ENCODE data around the gene EFL1.
A peak's percentile ranks its signal among the peaks of the same experiment; 100 is the strongest.

Gene EFL1

GRCh38 chr15:82146576-82146975, 116.0 kb downstream of the EFL1 start:
- DNase-seq = no peak

- DNase-seq = peak; percentile 73
Observed at GRCh38 chr15:82143390-82144385, 118.8 kb downstream of the EFL1 start.

GRCh38 chr15:82140886-82141285, 121.6 kb downstream of the EFL1 start:
- DNase-seq = no peak

GRCh38 chr15:82139823-82140268, 122.7 kb downstream of the EFL1 start:
- DNase-seq = peak; percentile 80

GRCh38 chr15:82138306-82138705, 124.2 kb downstream of the EFL1 start:
- DNase-seq = no peak

- DNase-seq = no peak
Observed at GRCh38 chr15:82137261-82137660, 125.3 kb downstream of the EFL1 start.

DNA sequence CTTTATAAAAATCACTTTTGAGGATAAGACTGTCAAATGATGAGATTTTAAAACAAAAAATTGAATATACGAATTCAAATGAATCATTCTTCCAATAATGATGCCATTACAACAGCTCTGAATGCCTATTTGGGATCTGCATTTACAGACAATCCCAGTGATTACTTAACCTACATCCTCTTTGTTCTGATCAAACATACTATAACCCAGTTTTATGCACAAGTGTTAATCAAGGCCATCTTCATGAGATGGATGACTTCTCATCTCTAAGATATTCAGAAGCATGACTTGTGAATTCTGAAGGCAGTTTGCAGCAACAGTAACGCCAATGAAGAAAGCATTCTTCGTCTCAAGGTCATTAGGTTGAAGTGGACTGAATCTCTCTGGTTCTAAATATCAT, 126.4 kb downstream of the EFL1 start:
- no peak for DNase-seq

DNA sequence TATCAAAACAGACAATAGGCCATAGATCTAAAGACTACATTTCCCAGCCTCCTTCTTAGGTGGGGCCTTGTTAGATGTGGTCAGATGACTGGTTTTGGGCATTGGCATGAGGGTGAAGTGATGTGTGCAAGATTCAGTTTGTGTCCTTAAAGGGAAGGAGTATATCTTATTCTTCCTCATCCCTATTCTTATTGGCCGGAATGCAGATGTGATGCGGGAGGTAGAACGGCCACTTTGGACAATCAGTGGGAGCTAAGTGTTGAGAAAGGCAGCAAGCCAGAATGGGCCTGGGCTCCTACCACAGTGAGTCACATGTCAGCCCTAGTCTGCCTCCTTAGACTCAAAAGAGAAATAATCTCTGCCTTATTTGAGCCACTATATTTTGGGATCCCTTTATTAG, 126.9 kb downstream of the EFL1 start:
- DNase-seq = no peak

- DNase-seq = no peak
Observed at GRCh38 chr15:82134461-82134860, 128.1 kb downstream of the EFL1 start.

DNA sequence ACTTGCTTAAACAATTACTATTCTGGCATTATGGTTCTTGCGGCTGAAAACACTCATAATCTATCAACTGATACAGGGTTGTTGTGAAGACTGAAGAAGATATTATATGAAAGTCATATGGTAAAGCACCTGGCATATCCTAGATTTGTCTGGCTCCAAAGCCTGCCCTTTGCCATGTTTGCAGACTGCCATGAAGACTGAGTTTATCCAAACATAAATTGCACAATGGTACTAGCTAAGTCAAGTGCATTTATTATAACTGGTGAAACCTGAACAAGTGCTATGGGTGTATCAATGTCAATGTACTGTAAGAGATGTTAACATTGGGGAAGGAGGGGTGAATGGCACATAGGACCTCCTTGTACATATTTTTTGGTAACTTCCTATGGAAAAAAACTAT, 129.3 kb downstream of the EFL1 start:
- no peak for DNase-seq

DNA sequence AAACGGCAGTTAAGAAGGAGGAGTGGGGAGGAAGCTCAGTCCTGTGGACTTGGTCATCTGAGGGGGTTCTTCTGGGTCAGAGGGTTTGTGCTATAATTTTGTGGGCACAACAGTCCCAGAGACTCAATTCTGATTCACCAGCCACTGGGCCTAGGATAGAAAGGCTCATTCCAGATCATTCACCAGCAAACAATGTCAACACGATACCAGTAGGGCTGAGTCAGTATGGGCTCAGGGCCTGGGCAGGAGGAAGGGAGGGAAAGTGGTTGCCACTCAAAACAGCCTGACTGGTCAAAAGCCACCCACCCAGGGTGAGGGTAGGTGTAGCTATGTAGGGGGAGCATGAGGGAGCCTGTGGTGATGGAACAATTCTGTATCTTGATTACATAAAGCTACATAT, 129.8 kb downstream of the EFL1 start:
- DNase-seq = no peak

- no peak for DNase-seq
Observed at GRCh38 chr15:82132096-82132495, 130.4 kb downstream of the EFL1 start.

DNA sequence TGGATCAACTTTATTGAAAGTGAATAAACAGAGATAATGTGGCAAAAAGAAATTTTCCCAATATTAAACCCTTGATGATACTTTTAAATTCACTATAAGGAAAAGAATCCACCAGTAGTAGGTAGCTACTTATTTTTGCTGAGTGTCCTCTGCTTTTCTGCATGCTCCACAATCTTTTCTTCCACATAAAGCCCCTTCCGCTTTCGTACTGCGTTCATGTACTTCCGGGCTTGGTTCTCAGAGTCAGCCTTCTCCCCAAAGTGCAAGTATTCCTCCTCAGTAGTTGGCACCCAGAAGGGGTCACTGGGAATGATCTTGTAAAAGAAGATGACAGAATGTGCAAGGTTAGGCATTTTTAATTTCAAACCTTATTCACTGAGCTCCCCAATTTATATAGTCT, 132.3 kb downstream of the EFL1 start:
- no peak for DNase-seq

DNA sequence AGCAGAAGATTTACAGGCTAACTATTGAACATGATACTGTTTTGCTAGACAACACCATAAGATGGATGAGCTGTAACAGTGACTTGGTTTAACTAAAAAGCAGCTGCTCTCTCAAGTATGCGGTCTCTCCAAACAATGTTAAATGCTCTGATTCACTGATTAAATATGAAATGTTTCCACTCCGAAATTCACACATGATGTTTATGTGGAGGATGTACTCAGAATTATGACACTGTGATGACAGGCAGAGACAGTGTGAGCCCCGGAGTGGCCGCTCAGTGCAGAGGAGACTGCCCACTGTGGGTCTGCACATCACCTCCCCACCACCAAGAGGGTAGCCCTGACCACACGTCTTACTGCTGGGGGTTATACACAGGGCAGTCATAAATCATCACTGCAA, 132.8 kb downstream of the EFL1 start:
- no peak for DNase-seq

DNA sequence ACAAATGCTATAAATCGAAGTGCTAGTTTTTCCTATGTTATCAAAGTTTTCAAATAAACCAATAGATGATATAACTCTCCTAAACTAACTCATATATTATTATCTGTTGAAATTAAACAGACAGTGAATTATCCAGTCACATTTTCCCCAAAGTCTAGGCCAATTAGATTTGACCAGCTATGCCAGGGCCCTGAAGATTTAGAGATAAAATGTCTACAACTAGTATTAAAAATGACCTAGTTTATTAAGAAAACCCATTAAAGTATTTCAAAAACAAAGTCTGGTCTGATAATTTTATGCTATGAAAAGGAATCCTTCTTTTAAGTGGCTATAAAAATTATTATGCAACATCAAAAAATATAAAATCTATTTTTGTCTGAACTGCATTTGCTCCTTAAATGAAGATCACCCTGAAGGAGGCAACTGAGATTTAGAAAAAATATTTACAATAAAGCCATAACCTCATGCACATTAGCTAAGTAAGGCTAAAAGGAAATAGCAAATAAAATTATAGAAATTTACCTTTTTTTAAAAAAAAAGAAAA, 133.3 kb downstream of the EFL1 start:
- no peak for DNase-seq

GRCh38 chr15:82128401-82129148, 134.0 kb downstream of the EFL1 start:
- DNase-seq = peak; percentile 44

- no peak for DNase-seq
Observed at GRCh38 chr15:82127581-82127980, 135.0 kb downstream of the EFL1 start.

DNA sequence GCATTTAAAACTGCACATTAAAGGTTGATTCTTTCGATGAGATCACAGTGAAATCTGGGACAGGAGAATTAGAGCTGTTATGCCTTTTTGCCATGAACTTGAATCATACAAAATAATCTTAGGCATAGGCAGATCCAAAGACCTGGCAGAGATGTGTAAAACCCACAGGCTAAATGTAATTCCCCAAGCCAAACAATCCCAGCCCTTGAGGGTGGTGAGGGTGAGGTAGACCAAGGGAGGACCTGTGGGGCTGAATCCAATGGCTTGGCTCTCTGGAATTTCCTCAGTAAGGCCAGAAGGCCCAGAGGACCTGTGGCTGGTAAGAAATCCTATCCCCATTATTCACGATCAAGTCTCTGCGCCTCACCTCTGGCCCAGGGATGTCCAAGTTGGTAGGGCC, 136.2 kb downstream of the EFL1 start:
- DNase-seq = no peak

DNA sequence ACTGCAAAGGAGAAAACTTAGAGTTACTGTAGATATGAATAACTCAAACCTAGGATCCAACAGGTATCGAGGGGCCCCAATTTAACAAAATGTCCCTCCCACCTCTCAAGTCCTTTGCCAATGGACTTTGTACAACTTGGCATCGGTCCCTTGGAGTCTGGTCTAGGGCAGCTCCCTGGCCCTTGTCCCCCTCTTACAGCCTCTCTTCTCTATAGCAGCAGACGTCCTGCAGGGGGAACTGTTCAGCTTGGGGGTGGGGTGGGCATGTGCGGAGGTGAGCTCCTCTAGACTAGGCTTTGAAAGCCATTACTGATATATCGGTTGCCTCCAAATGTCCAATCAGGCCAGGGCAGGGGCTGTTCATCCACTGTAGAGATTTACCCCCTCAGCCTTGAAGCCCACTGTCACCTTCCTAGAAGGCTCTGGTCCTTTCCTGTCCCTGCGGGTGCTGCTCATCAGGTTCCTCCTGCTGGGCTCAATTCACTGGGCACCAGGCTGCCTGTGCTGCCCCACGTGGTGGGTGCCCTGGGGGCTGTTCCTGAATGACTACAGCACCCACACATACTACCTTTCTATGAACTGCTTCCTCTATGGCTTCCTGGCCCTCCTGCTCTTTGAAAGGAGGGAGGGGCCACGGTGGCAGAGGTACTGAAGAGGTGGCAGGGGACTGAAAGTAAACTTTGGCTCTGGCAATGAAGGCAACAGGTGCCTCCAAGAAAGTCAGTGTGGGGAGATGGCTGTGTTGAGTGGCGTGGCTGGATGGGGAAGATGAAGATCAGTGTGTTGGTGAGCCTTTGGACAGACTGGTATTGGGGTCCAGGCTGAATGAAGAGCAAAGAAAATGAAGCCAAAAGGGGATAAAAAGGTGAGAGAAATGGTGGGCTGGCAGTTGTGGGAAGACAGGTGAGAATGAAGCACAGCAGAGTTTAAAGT, 137.9 kb downstream of the EFL1 start:
- no peak for DNase-seq

GRCh38 chr15:82122746-82123400, 139.7 kb downstream of the EFL1 start:
- DNase-seq = no peak

DNA sequence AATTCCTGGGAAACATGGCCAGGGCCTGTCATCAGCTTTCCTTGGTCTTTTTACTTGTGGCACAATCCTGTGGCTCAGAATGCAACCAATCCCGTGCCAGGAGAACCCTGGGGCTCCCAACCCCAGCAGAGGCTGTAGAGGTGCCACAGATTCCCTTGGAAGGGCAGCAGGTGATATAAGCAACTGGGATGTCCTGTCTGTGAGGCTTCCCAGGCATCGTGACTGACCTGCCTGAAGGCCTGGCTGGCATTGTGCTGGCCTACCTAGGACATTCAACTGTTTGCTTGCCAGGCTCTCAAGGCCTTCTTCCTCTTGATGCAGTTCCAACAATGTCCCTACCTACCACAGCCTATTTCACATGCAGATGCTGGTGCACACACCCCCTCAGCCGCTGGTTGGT, 144.5 kb downstream of the EFL1 start:
- no peak for DNase-seq

GRCh38 chr15:82117296-82117695, 145.2 kb downstream of the EFL1 start:
- no peak for DNase-seq
